Glutamatergic neuron (in vitro differentiated cells): ENCODE measurements around the gene CFAP20DC. TPM values are rescaled to one million over a fixed set of nuclear protein-coding genes. Genes with fewer than 3 reads are reported as not detected.

Source experiments
- DNase-seq: peaks from one replicate; pipeline ENCODE4 v3.0.0; 2022
- H3K27ac Mint-ChIP-seq: one replicate; pipeline ENCODE4 v1.8.0; 2020; ENCODE audit warnings: mild to moderate bottlenecking, mixed read lengths, inconsistent platforms; ENCODE audit not compliant: unreplicated experiment
- H3K27me3 Mint-ChIP-seq: one replicate; pipeline ENCODE4 v1.8.0; 2020; ENCODE audit warnings: mild to moderate bottlenecking, moderate library complexity, mixed read lengths, inconsistent platforms; ENCODE audit not compliant: unreplicated experiment
- H3K36me3 Mint-ChIP-seq: one replicate; pipeline ENCODE4 v1.8.0; 2020; ENCODE audit warnings: mild to moderate bottlenecking, mixed read lengths, inconsistent platforms; ENCODE audit not compliant: unreplicated experiment
- H3K4me1 Mint-ChIP-seq: one replicate; pipeline ENCODE4 v1.8.0; 2020; ENCODE audit warnings: mild to moderate bottlenecking, low read depth, mixed read lengths, inconsistent platforms; ENCODE audit not compliant: unreplicated experiment
- H3K4me3 Mint-ChIP-seq: one replicate; pipeline ENCODE4 v1.8.0; 2020; ENCODE audit warnings: mild to moderate bottlenecking, mixed read lengths, inconsistent platforms; ENCODE audit not compliant: unreplicated experiment
- H3K9me3 Mint-ChIP-seq: one replicate; pipeline ENCODE4 v1.8.0; 2020; ENCODE audit warnings: mild to moderate bottlenecking, moderate library complexity, mixed read lengths, inconsistent platforms; ENCODE audit not compliant: unreplicated experiment
- CTCF ChIP-seq: fragments of 200-600 bp; sonication (generic); IDR thresholded peaks from one replicate; pipeline ENCODE4 v1.5.0; 2021; ENCODE audit not compliant: partially characterized antibody, unreplicated experiment
- total RNA-seq: library from RNA; stranded (reverse); fragmentation: NEBNext Ultra II Directional; extraction: Animal tissue kit (Norgen Biotek cat#: 25700); gene quantifications from one replicate; pipeline ENCODE4 v1.2.1, GENCODE V29; 2021; ENCODE audit not compliant: unreplicated experiment

The CFAP20DC gene
- total RNA-seq, 1 donor from 2014 or later = 8.4 TPM

GRCh38 chr3:58993547-58993946 is 56.3 kb downstream of the CFAP20DC start:
- Mint-ChIP-seq H3K4me1 (peaks cover 3% of the 10 kb centered on the region), H3K9me3 (no peaks in the 10 kb centered on the region), H3K36me3 (no peaks in the 10 kb centered on the region), H3K27me3 (no peaks in the 10 kb centered on the region), H3K4me3 (no peak overlapping the region), H3K27ac (no peak overlapping the region)
- DNase-seq = no peak
- no peak for TF ChIP-seq CTCF

DNA sequence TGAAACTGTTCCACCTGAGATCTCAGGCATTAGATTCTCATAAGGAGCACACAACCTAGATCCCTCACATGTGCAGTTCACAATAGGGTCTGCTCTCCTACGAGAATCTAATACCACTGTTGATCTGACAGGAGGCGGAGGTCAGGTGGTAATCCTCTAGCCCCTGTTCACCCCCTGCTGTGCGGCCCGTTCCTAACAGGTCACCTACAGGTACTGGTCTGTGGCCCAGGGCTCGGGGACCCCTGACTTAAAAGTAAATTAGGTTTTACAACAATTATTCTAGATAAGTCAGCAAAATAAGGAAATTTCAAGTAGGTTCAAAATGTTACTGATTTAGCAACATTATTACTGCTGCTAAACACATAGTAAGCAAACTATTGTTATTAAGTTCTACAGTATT is 58.2 kb downstream of the CFAP20DC start:
- Mint-ChIP-seq H3K9me3 (no peaks in the 10 kb centered on the region), H3K4me1 (peaks cover 3% of the 10 kb centered on the region), H3K27ac (no peak overlapping the region), H3K36me3 (no peaks in the 10 kb centered on the region), H3K27me3 (no peaks in the 10 kb centered on the region), H3K4me3 (no peak overlapping the region)
- TF ChIP-seq CTCF = no peak
- no peak for DNase-seq

DNA sequence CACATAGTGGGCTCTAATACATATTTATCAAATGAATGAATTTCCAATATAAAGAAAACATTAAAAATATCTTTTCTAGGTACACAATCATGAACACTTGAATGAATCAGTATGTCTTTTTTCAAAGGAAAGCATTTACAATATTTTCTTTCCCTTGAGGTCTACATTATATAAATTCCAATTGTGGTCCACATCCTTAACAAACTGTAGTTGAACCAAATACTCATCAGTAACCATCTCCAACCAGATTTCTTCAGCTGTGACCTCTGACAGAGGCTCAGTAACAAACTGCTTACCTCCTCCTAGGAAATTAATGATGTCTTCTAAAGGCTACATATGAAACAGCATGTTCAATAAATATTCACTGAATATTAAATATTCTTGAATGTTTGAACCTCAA is 58.8 kb downstream of the CFAP20DC start:
- no peak for DNase-seq
- TF ChIP-seq CTCF = no peak
- H3K4me3 Mint-ChIP-seq = no peak overlapping the region
- no peaks in the 10 kb centered on the region for H3K27me3 Mint-ChIP-seq
- H3K36me3 Mint-ChIP-seq = no peaks in the 10 kb centered on the region
- peaks cover 3% of the 10 kb centered on the region for H3K4me1 Mint-ChIP-seq
- no peaks in the 10 kb centered on the region for H3K9me3 Mint-ChIP-seq
- no peak overlapping the region for H3K27ac Mint-ChIP-seq

GRCh38 chr3:58989955-58990354 is 59.9 kb downstream of the CFAP20DC start:
- H3K4me1 Mint-ChIP-seq = peaks cover under 1% of the 10 kb centered on the region
- no peak overlapping the region for H3K4me3 Mint-ChIP-seq
- H3K27ac Mint-ChIP-seq = no peak overlapping the region
- no peak for DNase-seq
- H3K36me3 Mint-ChIP-seq = no peaks in the 10 kb centered on the region
- no peaks in the 10 kb centered on the region for H3K9me3 Mint-ChIP-seq
- H3K27me3 Mint-ChIP-seq = no peaks in the 10 kb centered on the region
- TF ChIP-seq CTCF = no peak

- no peak for DNase-seq
- no peaks in the 10 kb centered on the region for H3K36me3 Mint-ChIP-seq
- H3K27me3 Mint-ChIP-seq = no peaks in the 10 kb centered on the region
- no peaks in the 10 kb centered on the region for H3K9me3 Mint-ChIP-seq
- no peaks in the 10 kb centered on the region for H3K4me1 Mint-ChIP-seq
- no peak for TF ChIP-seq CTCF
- H3K27ac Mint-ChIP-seq = no peak overlapping the region
- no peak overlapping the region for H3K4me3 Mint-ChIP-seq
Observed at GRCh38 chr3:58989163-58989562, 60.7 kb downstream of the CFAP20DC start.
